HCT116 (cell line): ENCODE data around the gene DPH1. TPM values are rescaled to one million over a fixed set of nuclear protein-coding genes. Genes with fewer than 3 reads are reported as not detected.
A peak's percentile ranks its signal among the peaks of the same experiment; 100 is the strongest.

Experiments
- ATAC-seq: fragments of 200-7000 bp; cut with Tn5 transposase; 2 replicates; pipeline ENCODE4 v1.9.1; 2020; ENCODE audit warnings: mild to moderate bottlenecking, moderate library complexity
- BruUV-seq: library from RNA; stranded (reverse); fragments of 400-500 nt; replicated peaks from 2 replicates; lab custom pipeline; 2021; lab: Mats Ljungman, UMichigan
- CTCF ChIA-PET: fragments of 300-600 bp; sonication (Branson Sonifier 250); formaldehyde crosslinking; loops from one replicate; lab custom pipeline; 2021; ENCODE audit warnings: antibody characterized with exemption; lab: Charles Lee
- POLR2A ChIA-PET: fragments of 300-600, 350-600 bp; sonication (Branson Sonifier 250); formaldehyde crosslinking; loops from one replicate; lab custom pipeline; 2021; ENCODE audit warnings: antibody characterized with exemption; lab: Charles Lee
- RAD21 ChIA-PET, 2 experiments: fragments of 300-600 bp; sonication (Branson Sonifier 250); formaldehyde crosslinking; loops; one replicate each; lab custom pipeline; 2023; ENCODE audit warnings: low total read pairs in 2 of 2; ENCODE audit not compliant: uncharacterized antibody in 2 of 2, unreplicated experiment in 2 of 2, low non-redundant PET in 1 of 2; lab: Charles Lee
- DNase-seq: peaks from one replicate; pipeline ENCODE4 v3.0.0-alpha.2; 2010; ENCODE audit warnings: low read depth, low spot score
- H2AFZ ChIP-seq: fragments of 200-600 bp; shearing (Covaris generic), sonication (generic); 2 replicates; pipeline ENCODE4 v1.6.1; 2017; ENCODE audit warnings: low read depth, mixed run types, mixed read lengths, antibody characterized with exemption, low read length; ENCODE audit not compliant: poor library complexity, severe bottlenecking
- H3K27ac ChIP-seq: 2 replicates; pipeline ENCODE4 v1.5.1; 2012; ENCODE audit warnings: low read depth, low read length
- H3K27me3 ChIP-seq: fragments of 200-600 bp; sonication (generic); 2 replicates; pipeline ENCODE4 v1.6.1; 2016; ENCODE audit warnings: mixed run types, low read length, mixed read lengths; ENCODE audit not compliant: insufficient read depth
- H3K36me3 ChIP-seq, 2 experiments: fragments of 200-500 bp in 1 of 2; fragments of 200-600 bp in 1 of 2; sonication (Bioruptor generic) in 1 of 2; sonication (generic) in 1 of 2; 2 replicates each; pipeline versions ENCODE4 v1.5.1 to v1.6.1; 2014 to 2016; ENCODE audit warnings: low read length in 2 of 2, inconsistent platforms in 1 of 2, mixed read lengths in 1 of 2, mixed run types in 1 of 2; ENCODE audit not compliant: insufficient read depth in 2 of 2, control insufficient read depth in 1 of 2
- H3K4me1 ChIP-seq, 2 experiments: fragments of 200-600 bp in 1 of 2; sonication (generic) in 1 of 2; 2 replicates each; pipeline versions ENCODE4 v1.5.1 to v1.6.1; 2012 to 2017; ENCODE audit warnings: low read length in 2 of 2, inconsistent platforms in 1 of 2, mild to moderate bottlenecking in 1 of 2, mixed read lengths in 1 of 2, mixed run types in 1 of 2, moderate library complexity in 1 of 2; ENCODE audit not compliant: insufficient read depth in 2 of 2, control insufficient read depth in 1 of 2
- H3K4me2 ChIP-seq: fragments of 200-600 bp; sonication (generic); 2 replicates; pipeline ENCODE4 v1.6.1; 2017; ENCODE audit warnings: mixed run types, low read length, mixed read lengths
- H3K4me3 ChIP-seq, 2 experiments: fragments of 200-600 bp in 1 of 2; sonication (generic) in 1 of 2; replicated peaks in 1 of 2; 2 replicates each; pipeline ENCODE4 v1.5.1; 2011 to 2016; ENCODE audit warnings: low read length in 2 of 2, control low read depth in 1 of 2, low read depth in 1 of 2, mild to moderate bottlenecking in 1 of 2, mixed read lengths in 1 of 2, mixed run types in 1 of 2
- H3K79me2 ChIP-seq: fragments of 200-600 bp; sonication (generic); 2 replicates; pipeline ENCODE4 v1.6.1; 2017; ENCODE audit warnings: mild to moderate bottlenecking, mixed run types, low read length, moderate library complexity, mixed read lengths; ENCODE audit not compliant: insufficient read depth
- H3K9ac ChIP-seq: fragments of 200-600 bp; sonication (generic); 2 replicates; pipeline ENCODE4 v1.6.1; 2016; ENCODE audit warnings: low read length, mixed read lengths
- H3K9me2 ChIP-seq: fragments of 200-600 bp; sonication (generic), shearing (Covaris generic); 2 replicates; pipeline ENCODE4 v1.6.1; 2017; ENCODE audit warnings: mixed run types, mild to moderate bottlenecking, moderate library complexity; ENCODE audit not compliant: insufficient read depth
- H3K9me3 ChIP-seq, 2 experiments: fragments of 200-500 bp in 1 of 2; fragments of 200-600 bp in 1 of 2; sonication (Bioruptor generic) in 1 of 2; sonication (generic) in 1 of 2; 2 replicates each; pipeline ENCODE4 v1.6.1; 2014 to 2017; ENCODE audit warnings: low read length in 2 of 2, mixed read lengths in 2 of 2, inconsistent platforms in 1 of 2, low read depth in 1 of 2, mild to moderate bottlenecking in 1 of 2, mixed run types in 1 of 2, moderate library complexity in 1 of 2; ENCODE audit not compliant: control insufficient read depth in 1 of 2, insufficient read depth in 1 of 2
- H4K20me1 ChIP-seq: fragments of 200-600 bp; sonication (generic), shearing (Covaris generic); 2 replicates; pipeline ENCODE4 v1.6.1; 2017; ENCODE audit warnings: mixed run types, mild to moderate bottlenecking, moderate library complexity; ENCODE audit not compliant: insufficient read depth
- CEBPB ChIP-seq: IDR thresholded peaks from 2 replicates; pipeline ENCODE4 v1.6.1; 2012; ENCODE audit warnings: low read depth
- CTCF ChIP-seq, 3 experiments: fragments of 200-600 bp in 1 of 3; sonication (generic) in 1 of 3; IDR thresholded peaks in 2 of 3; conservative IDR thresholded peaks in 1 of 3; 2 replicates each; pipeline ENCODE4 v1.5.1; 2012 to 2017; ENCODE audit warnings: low read depth in 2 of 3, low read length in 2 of 3, antibody characterized with exemption in 1 of 3, borderline replicate concordance in 1 of 3, control low read depth in 1 of 3, mild to moderate bottlenecking in 1 of 3, mixed read lengths in 1 of 3, mixed run types in 1 of 3, moderate library complexity in 1 of 3; ENCODE audit not compliant: insufficient read depth in 1 of 3
- EZH2phosphoT487 ChIP-seq: fragments of 200-600 bp; IDR thresholded peaks from 2 replicates; pipeline ENCODE4 v1.6.1; 2018; ENCODE audit warnings: antibody characterized with exemption, borderline replicate concordance
- FOSL1 ChIP-seq: IDR thresholded peaks from 2 replicates; pipeline ENCODE4 v1.6.1; 2012; ENCODE audit warnings: low read depth
- JUND ChIP-seq: IDR thresholded peaks from 2 replicates; pipeline ENCODE4 v1.6.1; 2012
- MAX ChIP-seq: IDR thresholded peaks from 2 replicates; pipeline ENCODE4 v1.6.1; 2012
- RAD21 ChIP-seq: IDR thresholded peaks from 2 replicates; pipeline ENCODE4 v1.6.1; 2012; ENCODE audit warnings: low read depth, mild to moderate bottlenecking
- SIN3A ChIP-seq: IDR thresholded peaks from 2 replicates; pipeline ENCODE4 v1.6.1; 2012; ENCODE audit warnings: low read depth
- SP1 ChIP-seq: IDR thresholded peaks from 2 replicates; pipeline ENCODE4 v1.6.1; 2012; ENCODE audit warnings: low read depth
- TCF7L2 ChIP-seq: IDR thresholded peaks from 2 replicates; pipeline ENCODE4 v1.7.0; 2011; ENCODE audit warnings: borderline replicate concordance, inconsistent platforms; ENCODE audit not compliant: insufficient read depth, insufficient read length; ENCODE audit errors: extremely low read depth
- ZBTB33 ChIP-seq: IDR thresholded peaks from 2 replicates; pipeline ENCODE4 v1.6.1; 2011; ENCODE audit warnings: mild to moderate bottlenecking, low read length, moderate library complexity; ENCODE audit not compliant: insufficient replicate concordance; ENCODE audit errors: extremely low read depth
- ZNF274 ChIP-seq: fragments of 200-500 bp; sonication (Bioruptor generic); IDR thresholded peaks from 2 replicates; pipeline ENCODE4 v1.6.1; 2014; ENCODE audit warnings: mild to moderate bottlenecking, low read depth, low read length, inconsistent platforms
- intact Hi-C: fragments of 100-400 bp; cut with micrococcal nuclease; formaldehyde crosslinking; loops from 2 replicates; pipeline ENCODE4 v1.10.0; 2022
- total RNA-seq: library from RNA; stranded (reverse); gene quantifications from one replicate; pipeline ENCODE4 v1.2.1, GENCODE V29; 2021; ENCODE audit not compliant: unreplicated experiment

The DPH1 gene
- total RNA-seq, 1 experiment from 2014 or later, result 47.2 TPM

- Histone ChIP-seq H3K4me3 (no peak overlapping the region), H3K9me2 (no peaks in the 10 kb centered on the region), H3K9ac (no peak overlapping the region), H3K4me2 (no peak overlapping the region), H3K27me3 (no peaks in the 10 kb centered on the region), H3K79me2 (no peaks in the 10 kb centered on the region), H3K9me3 (no peaks in the 10 kb centered on the region), H3K4me1 (peaks cover 0 to 12% of the 10 kb centered on the region in 2 experiments; a peak in 3 of 4 replicates), H3K27ac (no peak overlapping the region), H2AFZ (no peak overlapping the region), H3K36me3 (no peaks in the 10 kb centered on the region), H4K20me1 (no peaks in the 10 kb centered on the region)
- no TSS peak for BruUV-seq
- intact Hi-C loops, result no loop called here
- ChIA-PET POLR2A (no interaction called here), CTCF (interaction anchor here (1.1 to 2.6 kb wide), 2 partner anchors 10 to 180 kb away, joined by 3 to 12 read pairs; partner anchors contain the start of gene HIC1), RAD21 (no interaction called here)
- ATAC-seq (peak; percentile 93), DNase-seq (no peak)
- TF ChIP-seq RAD21 (peak; percentile 50), CTCF (IDR thresholded peaks at IDR 0.05 in 2 of 3, conservative IDR thresholded peaks at IDR 0.05 in 1 of 3; ENCODE audit: borderline replicate concordance in 1 of 3, insufficient read depth in 1 of 3, low read depth in 2 of 3, low read length in 2 of 3) (peak; percentile 40 to 60 (median 48); a peak in 5 of 6 replicates), MAX (no peak)
Observed at GRCh38 chr17:2064980-2065785, 35.2 kb downstream of the DPH1 start.

GRCh38 chr17:2065949-2066400, 36.0 kb downstream of the DPH1 start:
- no peak overlapping the region for H3K4me2 ChIP-seq
- intact Hi-C loops, result no loop called here
- no peak overlapping the region for H3K27ac ChIP-seq
- H3K9me2 ChIP-seq, result no peaks in the 10 kb centered on the region
- H3K4me3 ChIP-seq, result no peak overlapping the region
- H2AFZ ChIP-seq, result no peak overlapping the region
- no peaks in the 10 kb centered on the region for H3K9me3 ChIP-seq
- H3K79me2 ChIP-seq, result no peaks in the 10 kb centered on the region
- CTCF ChIA-PET, result interaction anchor here (1.1 to 2.6 kb wide), 2 partner anchors 11 to 179 kb away, joined by 3 to 12 read pairs; partner anchors contain the start of gene HIC1
- no peaks in the 10 kb centered on the region for H3K27me3 ChIP-seq
- RAD21 ChIA-PET, result no interaction called here
- DNase-seq (no peak), ATAC-seq (no peak)
- peaks cover 0 to 17% of the 10 kb centered on the region in 2 experiments; a peak in 3 of 4 replicates for H3K4me1 ChIP-seq
- H3K9ac ChIP-seq, result no peak overlapping the region
- BruUV-seq, result no TSS peak
- no peaks in the 10 kb centered on the region for H4K20me1 ChIP-seq
- no peaks in the 10 kb centered on the region for H3K36me3 ChIP-seq
- POLR2A ChIA-PET, result no interaction called here
- TF ChIP-seq TCF7L2 (no peak), EZH2phosphoT487 (no peak), SIN3A (no peak), ZBTB33 (no peak), JUND (no peak), CEBPB (no peak), SP1 (no peak), ZNF274 (no peak), FOSL1 (no peak)
